Osteoblast (primary cell): ENCODE results near the gene HS3ST6. TPM values are rescaled to one million over a fixed set of nuclear protein-coding genes. Genes with fewer than 3 reads are reported as not detected.

Experiments
- DNase-seq: peaks from one replicate; pipeline ENCODE4 v3.0.0; 2011; ENCODE audit warnings: low spot score, mixed read lengths; ENCODE audit not compliant: insufficient read length; ENCODE audit errors: missing footprints
- H2AFZ ChIP-seq: 2 replicates; pipeline ENCODE4 v1.6.0; 2011; ENCODE audit warnings: mild to moderate bottlenecking, low read length
- H3K27ac ChIP-seq: 2 replicates; pipeline ENCODE4 v1.5.1; 2011; ENCODE audit warnings: mild to moderate bottlenecking, low read depth, low read length, moderate library complexity
- H3K27me3 ChIP-seq: 2 replicates; pipeline ENCODE4 v1.6.0; 2012; ENCODE audit warnings: mild to moderate bottlenecking, control low read depth, inconsistent platforms, low read length, moderate library complexity; ENCODE audit not compliant: insufficient read depth
- H3K36me3 ChIP-seq: 2 replicates; pipeline ENCODE4 v1.5.1; 2011; ENCODE audit warnings: mild to moderate bottlenecking, low read length, control low read depth, moderate library complexity; ENCODE audit not compliant: insufficient read depth
- H3K4me1 ChIP-seq: 2 replicates; pipeline ENCODE4 v1.5.1; 2011; ENCODE audit warnings: mild to moderate bottlenecking, low read length, control low read depth, moderate library complexity; ENCODE audit not compliant: insufficient read depth
- H3K4me2 ChIP-seq: 2 replicates; pipeline ENCODE4 v1.6.0; 2011; ENCODE audit warnings: mild to moderate bottlenecking, low read length; ENCODE audit not compliant: insufficient read depth
- H3K4me3 ChIP-seq: fragments of 200-600 bp; sonication (generic); 3 replicates; pipeline ENCODE4 v1.5.1; 2012; ENCODE audit warnings: mild to moderate bottlenecking, low read length, inconsistent platforms; ENCODE audit not compliant: insufficient read depth
- H3K79me2 ChIP-seq: 2 replicates; pipeline ENCODE4 v1.6.0; 2012; ENCODE audit warnings: mild to moderate bottlenecking, low read length, control low read depth, inconsistent platforms; ENCODE audit not compliant: insufficient read depth
- H3K9me3 ChIP-seq: 2 replicates; pipeline ENCODE4 v1.5.1; 2011; ENCODE audit warnings: low read depth, low read length, control low read depth
- H4K20me1 ChIP-seq: 2 replicates; pipeline ENCODE4 v1.6.0; 2012; ENCODE audit warnings: mild to moderate bottlenecking, low read length, control low read depth; ENCODE audit not compliant: insufficient read depth
- total RNA-seq: library from RNA; depleted of rRNA; stranded (reverse); fragments of >200 nt; gene quantifications from 2 replicates; pipeline ENCODE4 v1.2.3, GENCODE V29; 2012
- TF ChIP-seq, protein P1 (sequence below): IDR thresholded peaks from 2 replicates; pipeline ENCODE4 v1.5.1; 2011; ENCODE audit warnings: mild to moderate bottlenecking, low read depth, low read length, moderate library complexity; ENCODE audit errors: extremely low read depth

Gene HS3ST6
- total RNA-seq, 1 donor = not detected

DNA sequence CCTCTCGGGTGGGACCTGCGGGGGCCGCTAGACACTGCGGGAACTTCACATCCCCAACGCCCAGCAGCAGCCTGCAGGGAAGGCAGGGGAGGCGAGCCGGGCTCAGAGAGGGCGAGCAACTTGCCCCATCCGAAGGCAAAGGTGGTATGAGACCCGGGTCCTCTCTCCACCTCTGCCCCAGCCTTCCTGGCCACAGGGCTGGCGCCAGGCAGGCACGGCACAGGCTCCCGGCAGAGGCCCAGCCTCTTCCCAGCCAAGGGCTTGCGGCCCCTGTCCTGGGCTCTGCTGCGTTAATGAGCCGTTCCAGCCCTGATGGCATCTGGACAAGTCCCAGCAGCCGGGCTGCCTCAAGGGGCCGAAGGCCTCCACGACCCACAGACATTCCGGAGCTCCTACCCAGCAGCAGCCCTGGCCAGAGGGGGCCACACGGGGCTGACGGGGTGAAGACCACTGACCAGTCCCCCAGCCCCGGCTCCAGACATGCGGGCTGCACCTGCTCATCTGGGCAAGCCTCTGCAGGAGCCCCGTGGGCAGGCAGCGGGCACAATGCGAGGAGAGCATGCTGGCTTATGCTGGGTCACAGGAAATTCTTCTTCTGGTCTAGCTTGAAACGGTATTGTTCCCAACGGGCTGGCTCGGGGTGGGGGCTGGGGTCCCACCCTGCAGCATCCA, 1.2 kb upstream of the HS3ST6 start:
- no peak for DNase-seq
- Histone ChIP-seq H3K4me3 (no peak overlapping the region), H2AFZ (no peak overlapping the region), H3K36me3 (no peaks in the 10 kb centered on the region), H3K27me3 (peaks cover 82% of the 10 kb centered on the region), H3K4me2 (no peak overlapping the region), H3K4me1 (no peaks in the 10 kb centered on the region), H3K79me2 (no peaks in the 10 kb centered on the region), H3K27ac (no peak overlapping the region), H3K9me3 (no peaks in the 10 kb centered on the region), H4K20me1 (peaks cover 3% of the 10 kb centered on the region)
- TF ChIP-seq, protein P1, sequence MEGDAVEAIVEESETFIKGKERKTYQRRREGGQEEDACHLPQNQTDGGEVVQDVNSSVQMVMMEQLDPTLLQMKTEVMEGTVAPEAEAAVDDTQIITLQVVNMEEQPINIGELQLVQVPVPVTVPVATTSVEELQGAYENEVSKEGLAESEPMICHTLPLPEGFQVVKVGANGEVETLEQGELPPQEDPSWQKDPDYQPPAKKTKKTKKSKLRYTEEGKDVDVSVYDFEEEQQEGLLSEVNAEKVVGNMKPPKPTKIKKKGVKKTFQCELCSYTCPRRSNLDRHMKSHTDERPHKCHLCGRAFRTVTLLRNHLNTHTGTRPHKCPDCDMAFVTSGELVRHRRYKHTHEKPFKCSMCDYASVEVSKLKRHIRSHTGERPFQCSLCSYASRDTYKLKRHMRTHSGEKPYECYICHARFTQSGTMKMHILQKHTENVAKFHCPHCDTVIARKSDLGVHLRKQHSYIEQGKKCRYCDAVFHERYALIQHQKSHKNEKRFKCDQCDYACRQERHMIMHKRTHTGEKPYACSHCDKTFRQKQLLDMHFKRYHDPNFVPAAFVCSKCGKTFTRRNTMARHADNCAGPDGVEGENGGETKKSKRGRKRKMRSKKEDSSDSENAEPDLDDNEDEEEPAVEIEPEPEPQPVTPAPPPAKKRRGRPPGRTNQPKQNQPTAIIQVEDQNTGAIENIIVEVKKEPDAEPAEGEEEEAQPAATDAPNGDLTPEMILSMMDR = no peak

DNA sequence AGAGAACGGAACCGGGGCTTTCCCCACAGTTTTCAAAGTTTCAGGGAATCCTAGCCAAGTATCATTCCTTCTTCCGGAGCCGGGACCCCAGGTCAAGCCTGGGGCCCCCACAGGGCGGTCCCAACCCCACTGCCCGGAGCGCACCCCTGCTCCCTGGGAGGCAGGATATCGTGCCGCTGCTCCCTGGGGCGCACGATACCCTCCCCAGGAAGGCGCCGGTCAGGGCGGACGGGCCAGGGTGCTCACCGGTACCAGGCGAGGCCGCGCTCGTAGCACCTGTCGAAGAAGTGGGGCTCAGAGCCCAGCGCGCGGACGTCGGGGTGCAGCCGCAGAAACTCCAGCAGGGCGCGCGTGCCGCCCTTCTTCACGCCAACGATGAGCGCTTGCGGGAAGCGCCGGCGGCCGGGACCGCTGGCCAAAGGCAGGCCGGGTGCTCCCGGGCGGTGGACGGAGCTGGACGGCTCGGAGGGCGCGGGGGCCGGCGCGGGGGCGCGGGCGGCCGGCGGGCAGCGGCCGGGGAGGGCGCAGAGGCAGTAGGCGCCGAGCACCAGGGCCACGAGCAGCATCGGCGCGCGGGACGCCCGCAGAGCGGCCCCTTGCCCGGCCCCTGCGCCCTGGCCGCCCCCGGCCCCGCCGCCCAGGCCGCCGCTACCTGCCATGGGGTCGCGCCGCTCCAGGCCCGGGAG, 407 bp downstream of the HS3ST6 start:
- Histone ChIP-seq H3K36me3 (no peaks in the 10 kb centered on the region), H3K4me2 (no peak overlapping the region), H3K9me3 (no peaks in the 10 kb centered on the region), H3K27ac (no peak overlapping the region), H3K79me2 (no peaks in the 10 kb centered on the region), H4K20me1 (peaks cover 3% of the 10 kb centered on the region), H3K4me3 (no peak overlapping the region), H2AFZ (no peak overlapping the region), H3K27me3 (peaks cover 71% of the 10 kb centered on the region), H3K4me1 (no peaks in the 10 kb centered on the region)
- TF ChIP-seq, protein P1 = no peak
- peak; percentile 75 for DNase-seq

DNA sequence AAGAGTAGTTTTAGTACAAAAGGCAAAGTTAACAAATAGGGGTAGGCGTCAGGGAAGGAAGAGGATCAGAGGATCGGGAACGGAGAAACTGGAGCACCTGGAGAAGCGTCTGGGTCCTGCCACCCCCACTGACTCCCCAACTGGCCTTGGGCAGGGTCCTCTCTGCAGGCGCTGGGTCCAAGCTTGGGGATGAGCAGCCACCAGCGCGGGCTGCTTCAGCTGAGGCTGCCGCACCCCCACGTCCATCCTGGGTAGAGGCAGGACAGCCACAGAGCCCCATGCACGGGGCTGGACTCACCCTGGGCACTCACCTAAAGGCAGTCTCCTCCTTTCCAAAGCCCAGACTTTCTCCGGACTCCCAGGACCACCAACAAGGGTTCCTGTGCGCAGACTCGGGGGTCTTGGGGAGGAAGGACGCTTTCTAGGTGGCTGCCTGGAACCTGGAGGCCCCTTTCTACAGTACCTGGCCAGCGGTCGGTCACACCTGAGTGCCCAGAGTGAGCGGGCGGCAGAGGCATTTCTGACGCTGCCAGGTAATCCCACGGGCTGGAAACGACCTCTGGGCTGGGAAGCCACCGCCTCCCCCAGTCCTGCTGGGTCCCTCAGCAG, 1.1 kb downstream of the HS3ST6 start:
- H3K4me3 ChIP-seq = no peak overlapping the region
- peaks cover 3% of the 10 kb centered on the region for H4K20me1 ChIP-seq
- no peak overlapping the region for H3K4me2 ChIP-seq
- no peak overlapping the region for H2AFZ ChIP-seq
- peak; percentile 84 for DNase-seq
- peaks cover 64% of the 10 kb centered on the region for H3K27me3 ChIP-seq
- no peak overlapping the region for H3K27ac ChIP-seq
- TF ChIP-seq, protein P1 = no peak
- no peaks in the 10 kb centered on the region for H3K36me3 ChIP-seq
- H3K79me2 ChIP-seq = no peaks in the 10 kb centered on the region
- no peaks in the 10 kb centered on the region for H3K9me3 ChIP-seq
- H3K4me1 ChIP-seq = no peaks in the 10 kb centered on the region

DNA sequence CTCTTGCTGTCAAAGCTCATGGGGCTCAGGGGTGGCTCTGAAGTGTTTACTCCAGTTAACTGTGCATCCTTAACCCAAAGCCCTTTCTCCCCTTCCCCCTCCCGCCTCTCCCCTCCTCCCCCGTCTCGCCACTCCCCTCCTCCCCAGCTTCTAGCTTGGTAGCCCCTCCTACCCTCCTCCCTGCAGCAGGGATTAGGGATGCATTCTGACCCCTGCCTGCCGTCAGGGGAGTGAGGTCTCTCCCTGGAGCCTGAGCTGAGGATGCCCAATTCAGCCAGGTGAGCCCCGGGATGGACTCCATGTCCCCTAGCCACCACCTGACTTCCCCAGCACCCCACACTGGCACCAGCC, 1.6 kb downstream of the HS3ST6 start:
- Histone ChIP-seq H3K27ac (no peak overlapping the region), H3K4me1 (no peaks in the 10 kb centered on the region), H3K79me2 (no peaks in the 10 kb centered on the region), H4K20me1 (peaks cover 3% of the 10 kb centered on the region), H3K27me3 (peaks cover 63% of the 10 kb centered on the region), H3K4me3 (no peak overlapping the region), H3K9me3 (no peaks in the 10 kb centered on the region), H2AFZ (no peak overlapping the region), H3K36me3 (no peaks in the 10 kb centered on the region), H3K4me2 (no peak overlapping the region)
- DNase-seq = peak; percentile 74
- TF ChIP-seq, protein P1 = no peak
